Osteoblast (primary cell): Measurements from ENCODE around the gene PPP2R5E. TPM values are rescaled to one million over a fixed set of nuclear protein-coding genes. Genes with fewer than 3 reads are reported as not detected.

Source experiments
- DNase-seq: peaks from one replicate; pipeline ENCODE4 v3.0.0; 2011; ENCODE audit warnings: low spot score, mixed read lengths; ENCODE audit not compliant: insufficient read length; ENCODE audit errors: missing footprints
- H2AFZ ChIP-seq: 2 replicates; pipeline ENCODE4 v1.6.0; 2011; ENCODE audit warnings: mild to moderate bottlenecking, low read length
- H3K27ac ChIP-seq: 2 replicates; pipeline ENCODE4 v1.5.1; 2011; ENCODE audit warnings: mild to moderate bottlenecking, low read depth, low read length, moderate library complexity
- H3K27me3 ChIP-seq: 2 replicates; pipeline ENCODE4 v1.6.0; 2012; ENCODE audit warnings: mild to moderate bottlenecking, control low read depth, inconsistent platforms, low read length, moderate library complexity; ENCODE audit not compliant: insufficient read depth
- H3K36me3 ChIP-seq: 2 replicates; pipeline ENCODE4 v1.5.1; 2011; ENCODE audit warnings: mild to moderate bottlenecking, low read length, control low read depth, moderate library complexity; ENCODE audit not compliant: insufficient read depth
- H3K4me1 ChIP-seq: 2 replicates; pipeline ENCODE4 v1.5.1; 2011; ENCODE audit warnings: mild to moderate bottlenecking, low read length, control low read depth, moderate library complexity; ENCODE audit not compliant: insufficient read depth
- H3K4me2 ChIP-seq: 2 replicates; pipeline ENCODE4 v1.6.0; 2011; ENCODE audit warnings: mild to moderate bottlenecking, low read length; ENCODE audit not compliant: insufficient read depth
- H3K4me3 ChIP-seq: fragments of 200-600 bp; sonication (generic); 3 replicates; pipeline ENCODE4 v1.5.1; 2012; ENCODE audit warnings: mild to moderate bottlenecking, low read length, inconsistent platforms; ENCODE audit not compliant: insufficient read depth
- H3K79me2 ChIP-seq: 2 replicates; pipeline ENCODE4 v1.6.0; 2012; ENCODE audit warnings: mild to moderate bottlenecking, low read length, control low read depth, inconsistent platforms; ENCODE audit not compliant: insufficient read depth
- H3K9me3 ChIP-seq: 2 replicates; pipeline ENCODE4 v1.5.1; 2011; ENCODE audit warnings: low read depth, low read length, control low read depth
- H4K20me1 ChIP-seq: 2 replicates; pipeline ENCODE4 v1.6.0; 2012; ENCODE audit warnings: mild to moderate bottlenecking, low read length, control low read depth; ENCODE audit not compliant: insufficient read depth
- total RNA-seq: library from RNA; depleted of rRNA; stranded (reverse); fragments of >200 nt; gene quantifications from 2 replicates; pipeline ENCODE4 v1.2.3, GENCODE V29; 2012
- TF ChIP-seq, protein P1 (sequence below): IDR thresholded peaks from 2 replicates; pipeline ENCODE4 v1.5.1; 2011; ENCODE audit warnings: mild to moderate bottlenecking, low read depth, low read length, moderate library complexity; ENCODE audit errors: extremely low read depth

The PPP2R5E gene
- total RNA-seq, 1 donor: 29.3 TPM

DNA sequence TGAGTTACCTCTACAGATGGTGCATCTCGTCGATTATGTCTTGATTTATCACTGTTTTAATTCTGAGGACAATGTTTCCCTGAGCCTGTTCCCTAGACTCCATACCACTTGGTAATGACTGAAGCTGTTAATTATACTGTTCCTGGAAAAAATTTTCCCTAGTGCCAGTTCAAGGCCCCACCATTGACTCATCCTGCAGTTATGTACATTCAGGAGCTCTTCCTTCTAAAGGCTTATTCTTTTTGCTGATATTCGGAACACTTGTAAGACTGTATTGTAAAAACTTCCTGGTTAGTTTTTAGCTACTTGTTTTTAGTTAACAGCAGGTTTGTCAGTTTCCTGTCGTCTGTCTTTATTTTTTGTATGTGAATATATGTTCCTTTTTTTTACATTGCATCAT lies 30.4 kb upstream of the PPP2R5E start:
- H4K20me1 ChIP-seq: no peaks in the 10 kb centered on the region
- no peaks in the 10 kb centered on the region for H3K79me2 ChIP-seq
- no peaks in the 10 kb centered on the region for H3K36me3 ChIP-seq
- DNase-seq: peak; percentile 21
- H3K4me2 ChIP-seq: no peak overlapping the region
- H2AFZ ChIP-seq: no peak overlapping the region
- H3K27me3 ChIP-seq: peaks cover 3% of the 10 kb centered on the region
- TF ChIP-seq, protein P1, sequence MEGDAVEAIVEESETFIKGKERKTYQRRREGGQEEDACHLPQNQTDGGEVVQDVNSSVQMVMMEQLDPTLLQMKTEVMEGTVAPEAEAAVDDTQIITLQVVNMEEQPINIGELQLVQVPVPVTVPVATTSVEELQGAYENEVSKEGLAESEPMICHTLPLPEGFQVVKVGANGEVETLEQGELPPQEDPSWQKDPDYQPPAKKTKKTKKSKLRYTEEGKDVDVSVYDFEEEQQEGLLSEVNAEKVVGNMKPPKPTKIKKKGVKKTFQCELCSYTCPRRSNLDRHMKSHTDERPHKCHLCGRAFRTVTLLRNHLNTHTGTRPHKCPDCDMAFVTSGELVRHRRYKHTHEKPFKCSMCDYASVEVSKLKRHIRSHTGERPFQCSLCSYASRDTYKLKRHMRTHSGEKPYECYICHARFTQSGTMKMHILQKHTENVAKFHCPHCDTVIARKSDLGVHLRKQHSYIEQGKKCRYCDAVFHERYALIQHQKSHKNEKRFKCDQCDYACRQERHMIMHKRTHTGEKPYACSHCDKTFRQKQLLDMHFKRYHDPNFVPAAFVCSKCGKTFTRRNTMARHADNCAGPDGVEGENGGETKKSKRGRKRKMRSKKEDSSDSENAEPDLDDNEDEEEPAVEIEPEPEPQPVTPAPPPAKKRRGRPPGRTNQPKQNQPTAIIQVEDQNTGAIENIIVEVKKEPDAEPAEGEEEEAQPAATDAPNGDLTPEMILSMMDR: no peak
- no peak overlapping the region for H3K27ac ChIP-seq
- H3K4me1 ChIP-seq: no peaks in the 10 kb centered on the region
- no peak overlapping the region for H3K4me3 ChIP-seq
- H3K9me3 ChIP-seq: no peaks in the 10 kb centered on the region

DNA sequence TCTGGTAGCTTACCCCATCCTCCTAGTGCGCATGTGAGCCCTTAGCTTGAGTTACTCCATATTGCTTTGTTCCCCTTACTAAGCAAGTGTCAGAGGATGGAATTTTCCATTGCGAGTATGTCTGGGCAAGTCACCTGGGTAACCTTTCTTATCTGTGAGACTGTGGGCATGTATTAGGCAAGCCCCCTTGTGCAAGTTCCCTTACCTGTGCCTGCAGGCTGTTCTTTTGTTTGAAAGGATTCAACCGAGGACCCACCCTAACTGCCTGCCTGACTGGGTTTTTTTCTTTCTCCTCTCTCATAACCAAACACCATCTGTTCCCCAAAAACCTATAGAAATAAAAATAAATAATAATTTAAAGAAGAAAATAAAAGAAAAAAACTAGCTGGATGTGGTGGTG lies 22.3 kb upstream of the PPP2R5E start:
- DNase-seq: no peak
- H3K4me2 ChIP-seq: no peak overlapping the region
- no peak overlapping the region for H3K4me3 ChIP-seq
- no peaks in the 10 kb centered on the region for H3K9me3 ChIP-seq
- H3K27me3 ChIP-seq: peaks cover 4% of the 10 kb centered on the region
- no peaks in the 10 kb centered on the region for H3K36me3 ChIP-seq
- TF ChIP-seq, protein P1: no peak
- H3K79me2 ChIP-seq: no peaks in the 10 kb centered on the region
- no peak overlapping the region for H3K27ac ChIP-seq
- no peaks in the 10 kb centered on the region for H4K20me1 ChIP-seq
- H3K4me1 ChIP-seq: peaks cover 2% of the 10 kb centered on the region
- H2AFZ ChIP-seq: no peak overlapping the region

DNA sequence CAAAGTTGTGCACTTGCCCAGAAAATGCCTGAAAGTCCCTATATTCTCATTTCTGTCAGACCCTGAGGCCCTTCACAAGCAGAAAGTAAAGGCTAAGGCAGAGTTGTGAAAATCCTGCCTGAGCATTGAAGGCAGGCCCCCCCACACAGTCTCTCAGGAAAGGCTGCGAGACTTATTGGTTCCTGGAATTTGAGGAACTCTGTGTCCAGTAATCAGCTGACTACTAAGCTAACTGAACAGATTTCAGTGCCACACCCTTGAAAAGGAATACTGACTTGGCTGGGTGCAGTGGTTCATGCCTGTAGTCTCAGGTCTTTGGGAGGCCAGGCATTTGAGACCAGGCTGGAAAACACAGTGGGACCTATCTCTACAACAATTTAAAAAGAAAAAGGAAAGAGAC lies 21.1 kb upstream of the PPP2R5E start:
- TF ChIP-seq, protein P1: no peak
- Histone ChIP-seq H3K27ac (no peak overlapping the region), H3K4me3 (no peak overlapping the region), H3K79me2 (no peaks in the 10 kb centered on the region), H4K20me1 (no peaks in the 10 kb centered on the region), H3K27me3 (peaks cover 4% of the 10 kb centered on the region), H3K4me1 (peaks cover 2% of the 10 kb centered on the region), H3K36me3 (no peaks in the 10 kb centered on the region), H3K9me3 (no peaks in the 10 kb centered on the region), H2AFZ (no peak overlapping the region), H3K4me2 (no peak overlapping the region)
- peak; percentile 72 for DNase-seq

DNA sequence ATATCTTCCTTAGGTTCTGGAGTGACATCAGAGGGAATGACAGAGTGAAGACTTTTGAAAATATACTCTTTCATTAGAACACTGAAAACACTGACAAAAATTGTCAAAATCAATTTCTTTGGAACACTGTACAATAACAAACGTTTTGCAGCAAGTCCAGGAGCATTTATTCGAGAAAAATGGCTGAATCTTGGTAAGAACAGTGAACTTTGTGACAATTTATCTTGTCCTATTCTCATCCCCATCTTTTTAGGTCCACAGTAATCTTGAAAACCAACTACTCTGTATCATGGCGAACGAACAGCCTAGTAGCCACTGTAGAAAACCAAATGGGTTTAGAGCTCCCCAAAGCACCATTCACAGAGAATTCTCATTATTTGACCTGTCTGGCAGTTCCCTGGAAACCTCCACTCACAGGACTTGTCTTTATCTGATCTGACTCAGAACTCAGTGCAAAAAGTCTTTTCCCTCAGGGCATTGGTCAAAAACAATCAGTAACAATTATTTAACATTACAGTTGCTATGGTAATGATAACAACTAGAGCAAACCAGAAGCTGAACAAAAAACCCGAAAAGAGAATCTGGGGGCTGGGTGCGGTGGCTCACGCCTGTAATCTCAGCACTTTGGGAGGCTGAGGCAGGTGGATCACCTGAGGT lies 20.3 kb upstream of the PPP2R5E start:
- peak; percentile 81 for DNase-seq
- Histone ChIP-seq H3K27ac (no peak overlapping the region), H3K27me3 (peaks cover 4% of the 10 kb centered on the region), H3K4me1 (peaks cover 2% of the 10 kb centered on the region), H3K4me2 (no peak overlapping the region), H3K79me2 (no peaks in the 10 kb centered on the region), H3K4me3 (no peak overlapping the region), H3K36me3 (no peaks in the 10 kb centered on the region), H4K20me1 (no peaks in the 10 kb centered on the region), H2AFZ (no peak overlapping the region), H3K9me3 (no peaks in the 10 kb centered on the region)
- TF ChIP-seq, protein P1: no peak
